Astrocyte (in vitro differentiated cells and primary cell): ENCODE measurements around the gene KSR2.

Source experiments
- EZH2 ChIP-seq: IDR thresholded peaks from 2 replicates; pipeline ENCODE4 v1.6.1; 2012; ENCODE audit warnings: mild to moderate bottlenecking, low read length, inconsistent platforms; ENCODE audit not compliant: insufficient read depth
- TF ChIP-seq, protein P1 (sequence below): IDR thresholded peaks from 2 replicates; pipeline ENCODE4 v1.5.1; 2011; ENCODE audit warnings: low read depth, mild to moderate bottlenecking, inconsistent platforms, low read length, moderate library complexity; ENCODE audit not compliant: insufficient read depth

DNA sequence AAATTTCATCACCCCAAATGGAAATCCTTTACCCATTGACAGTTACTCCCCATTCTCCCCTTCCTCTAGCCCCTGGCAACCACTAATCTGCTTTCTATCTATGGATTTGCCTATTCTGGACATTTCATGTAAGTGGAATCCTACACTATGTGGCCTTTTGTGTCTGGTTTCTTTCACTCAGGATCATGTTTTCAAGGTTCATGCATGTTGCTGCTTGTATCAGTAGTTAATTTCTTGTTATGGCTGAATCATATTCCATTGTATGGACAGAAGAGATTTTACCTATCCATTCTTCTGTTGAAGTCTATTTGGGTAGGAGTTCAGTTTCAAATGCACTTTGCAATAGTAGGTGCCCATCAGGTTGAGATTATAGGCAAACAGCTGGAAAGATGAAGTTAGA lies 49.1 kb upstream of the KSR2 start:
- TF ChIP-seq, protein P1, sequence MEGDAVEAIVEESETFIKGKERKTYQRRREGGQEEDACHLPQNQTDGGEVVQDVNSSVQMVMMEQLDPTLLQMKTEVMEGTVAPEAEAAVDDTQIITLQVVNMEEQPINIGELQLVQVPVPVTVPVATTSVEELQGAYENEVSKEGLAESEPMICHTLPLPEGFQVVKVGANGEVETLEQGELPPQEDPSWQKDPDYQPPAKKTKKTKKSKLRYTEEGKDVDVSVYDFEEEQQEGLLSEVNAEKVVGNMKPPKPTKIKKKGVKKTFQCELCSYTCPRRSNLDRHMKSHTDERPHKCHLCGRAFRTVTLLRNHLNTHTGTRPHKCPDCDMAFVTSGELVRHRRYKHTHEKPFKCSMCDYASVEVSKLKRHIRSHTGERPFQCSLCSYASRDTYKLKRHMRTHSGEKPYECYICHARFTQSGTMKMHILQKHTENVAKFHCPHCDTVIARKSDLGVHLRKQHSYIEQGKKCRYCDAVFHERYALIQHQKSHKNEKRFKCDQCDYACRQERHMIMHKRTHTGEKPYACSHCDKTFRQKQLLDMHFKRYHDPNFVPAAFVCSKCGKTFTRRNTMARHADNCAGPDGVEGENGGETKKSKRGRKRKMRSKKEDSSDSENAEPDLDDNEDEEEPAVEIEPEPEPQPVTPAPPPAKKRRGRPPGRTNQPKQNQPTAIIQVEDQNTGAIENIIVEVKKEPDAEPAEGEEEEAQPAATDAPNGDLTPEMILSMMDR, result no peak
- no peak for TF ChIP-seq EZH2
